A673 (cell line): ENCODE measurements around the gene LRRC23.

ENCODE experiments used
- CTCF ChIP-seq: fragments of 300-800, 200-600 bp; sonication (generic); conservative IDR thresholded peaks from 2 replicates; pipeline ENCODE4 v1.5.1; 2017; ENCODE audit warnings: low read depth, mild to moderate bottlenecking, antibody characterized with exemption, low read length, moderate library complexity, mixed read lengths
- EZH2 ChIP-seq: fragments of 200-600 bp; sonication (generic); IDR thresholded peaks from 2 replicates; pipeline ENCODE4 v1.6.1; 2017; ENCODE audit warnings: borderline replicate concordance, low read depth, mild to moderate bottlenecking, mixed read lengths, antibody characterized with exemption, low read length; ENCODE audit not compliant: poor library complexity, severe bottlenecking

DNA sequence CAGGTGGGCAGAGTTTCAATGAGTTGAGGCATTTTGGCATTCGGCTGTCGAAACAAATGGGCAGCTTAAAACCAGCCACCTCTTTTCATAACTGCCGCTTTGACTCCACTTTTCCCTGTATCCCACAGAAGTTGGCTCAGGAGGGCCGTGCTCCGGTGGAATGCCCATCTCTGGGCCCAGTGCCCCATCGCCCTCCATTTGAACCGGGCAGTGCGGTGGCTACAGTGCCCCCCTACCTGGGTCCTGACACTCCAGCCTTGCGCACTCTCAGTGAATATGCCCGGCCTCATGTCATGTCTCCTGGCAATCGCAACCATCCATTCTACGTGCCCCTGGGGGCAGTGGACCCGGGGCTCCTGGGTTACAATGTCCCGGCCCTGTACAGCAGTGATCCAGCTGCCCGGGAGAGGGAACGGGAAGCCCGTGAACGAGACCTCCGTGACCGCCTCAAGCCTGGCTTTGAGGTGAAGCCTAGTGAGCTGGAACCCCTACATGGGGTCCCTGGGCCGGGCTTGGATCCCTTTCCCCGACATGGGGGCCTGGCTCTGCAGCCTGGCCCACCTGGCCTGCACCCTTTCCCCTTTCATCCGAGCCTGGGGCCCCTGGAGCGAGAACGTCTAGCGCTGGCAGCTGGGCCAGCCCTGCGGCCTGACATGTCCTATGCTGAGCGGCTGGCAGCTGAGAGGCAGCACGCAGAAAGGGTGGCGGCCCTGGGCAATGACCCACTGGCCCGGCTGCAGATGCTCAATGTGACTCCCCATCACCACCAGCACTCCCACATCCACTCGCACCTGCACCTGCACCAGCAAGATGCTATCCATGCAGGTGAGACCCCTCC, 34.0 kb downstream of the LRRC23 start:
- TF ChIP-seq CTCF: no peak
- TF ChIP-seq EZH2: no peak
